Nephron progenitor cell (in vitro differentiated cells): ENCODE data around the gene TAS2R43.
"Not testable (repeated sequence)": the region's sequence is repeated elsewhere in the genome, so short reads cannot be mapped to it uniquely, and the experiment has no call there.

Source experiments
- DNase-seq: peaks from one replicate; pipeline ENCODE4 v3.0.0; 2021
- H3K27ac Mint-ChIP-seq: 2 replicates; pipeline ENCODE4 v1.8.0; 2021; ENCODE audit warnings: mild to moderate bottlenecking, moderate library complexity, mixed read lengths
- H3K27me3 Mint-ChIP-seq: 2 replicates; pipeline ENCODE4 v1.8.0; 2021; ENCODE audit warnings: mild to moderate bottlenecking, low read depth, mixed read lengths; ENCODE audit not compliant: poor library complexity
- H3K36me3 Mint-ChIP-seq: 2 replicates; pipeline ENCODE4 v1.8.0; 2021; ENCODE audit warnings: low read depth, mixed read lengths
- H3K4me1 Mint-ChIP-seq: 2 replicates; pipeline ENCODE4 v1.8.0; 2021; ENCODE audit warnings: mixed read lengths
- H3K4me3 Mint-ChIP-seq: 2 replicates; pipeline ENCODE4 v1.8.0; 2021; ENCODE audit warnings: mild to moderate bottlenecking, moderate library complexity, mixed read lengths
- H3K9me3 Mint-ChIP-seq: 2 replicates; pipeline ENCODE4 v1.8.0; 2021; ENCODE audit warnings: mild to moderate bottlenecking, moderate library complexity, mixed read lengths
- TF ChIP-seq, protein P1 (sequence below): fragments of 200-600 bp; sonication (generic); IDR thresholded peaks from 2 replicates; pipeline ENCODE4 v1.5.0; 2021; ENCODE audit warnings: antibody characterized with exemption

The TAS2R43 gene

GRCh38 chr12:11070999-11071398, 21.1 kb downstream of the TAS2R43 start:
- Mint-ChIP-seq H3K9me3 (peaks cover 2% of the 10 kb centered on the region), H3K36me3 (peaks cover 52% of the 10 kb centered on the region), H3K4me1 (peaks cover 22% of the 10 kb centered on the region), H3K27me3 (no peaks in the 10 kb centered on the region), H3K4me3 (no peak overlapping the region), H3K27ac (peak overlapping the region; percentile 87)
- DNase-seq = no peak
- TF ChIP-seq, protein P1, sequence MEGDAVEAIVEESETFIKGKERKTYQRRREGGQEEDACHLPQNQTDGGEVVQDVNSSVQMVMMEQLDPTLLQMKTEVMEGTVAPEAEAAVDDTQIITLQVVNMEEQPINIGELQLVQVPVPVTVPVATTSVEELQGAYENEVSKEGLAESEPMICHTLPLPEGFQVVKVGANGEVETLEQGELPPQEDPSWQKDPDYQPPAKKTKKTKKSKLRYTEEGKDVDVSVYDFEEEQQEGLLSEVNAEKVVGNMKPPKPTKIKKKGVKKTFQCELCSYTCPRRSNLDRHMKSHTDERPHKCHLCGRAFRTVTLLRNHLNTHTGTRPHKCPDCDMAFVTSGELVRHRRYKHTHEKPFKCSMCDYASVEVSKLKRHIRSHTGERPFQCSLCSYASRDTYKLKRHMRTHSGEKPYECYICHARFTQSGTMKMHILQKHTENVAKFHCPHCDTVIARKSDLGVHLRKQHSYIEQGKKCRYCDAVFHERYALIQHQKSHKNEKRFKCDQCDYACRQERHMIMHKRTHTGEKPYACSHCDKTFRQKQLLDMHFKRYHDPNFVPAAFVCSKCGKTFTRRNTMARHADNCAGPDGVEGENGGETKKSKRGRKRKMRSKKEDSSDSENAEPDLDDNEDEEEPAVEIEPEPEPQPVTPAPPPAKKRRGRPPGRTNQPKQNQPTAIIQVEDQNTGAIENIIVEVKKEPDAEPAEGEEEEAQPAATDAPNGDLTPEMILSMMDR = no peak

- Mint-ChIP-seq H3K27ac (no peak overlapping the region), H3K9me3 (peaks cover 11% of the 10 kb centered on the region), H3K4me3 (no peak overlapping the region), H3K4me1 (peaks cover 22% of the 10 kb centered on the region), H3K36me3 (peaks cover 63% of the 10 kb centered on the region), H3K27me3 (no peaks in the 10 kb centered on the region)
- TF ChIP-seq, protein P1 = no peak
- DNase-seq = no peak
These were observed 22.2 kb downstream of the TAS2R43 start for GRCh38 chr12:11069854-11070365.

GRCh38 chr12:11067514-11067913, 24.6 kb downstream of the TAS2R43 start:
- H3K4me3 Mint-ChIP-seq = no peak overlapping the region

GRCh38 chr12:11062194-11062593, 29.9 kb downstream of the TAS2R43 start, which contains the start of gene TAS2R46:
Gene TAS2R46 (minus strand): TSS chr12:11062294. CDS start chr12:11062294, 0 bp downstream.
- not testable (repeated sequence) for DNase-seq, H3K27me3 Mint-ChIP-seq, H3K4me3 Mint-ChIP-seq, H3K4me1 Mint-ChIP-seq
- Mint-ChIP-seq H3K27ac (peak within 1 kb of the TSS; percentile 75), H3K9me3 (peaks cover 11% of the 10 kb centered on the region), H3K36me3 (peaks cover 32% of the 10 kb centered on the region)

More at GRCh38 chr12:11067514-11067913, 24.6 kb downstream of the TAS2R43 start:
- Mint-ChIP-seq H3K9me3 (peaks cover 11% of the 10 kb centered on the region), H3K27me3 (no peaks in the 10 kb centered on the region), H3K36me3 (peaks cover 60% of the 10 kb centered on the region), H3K27ac (no peak overlapping the region), H3K4me1 (peaks cover 17% of the 10 kb centered on the region)
- TF ChIP-seq, protein P1 = no peak
- DNase-seq = no peak

DNA sequence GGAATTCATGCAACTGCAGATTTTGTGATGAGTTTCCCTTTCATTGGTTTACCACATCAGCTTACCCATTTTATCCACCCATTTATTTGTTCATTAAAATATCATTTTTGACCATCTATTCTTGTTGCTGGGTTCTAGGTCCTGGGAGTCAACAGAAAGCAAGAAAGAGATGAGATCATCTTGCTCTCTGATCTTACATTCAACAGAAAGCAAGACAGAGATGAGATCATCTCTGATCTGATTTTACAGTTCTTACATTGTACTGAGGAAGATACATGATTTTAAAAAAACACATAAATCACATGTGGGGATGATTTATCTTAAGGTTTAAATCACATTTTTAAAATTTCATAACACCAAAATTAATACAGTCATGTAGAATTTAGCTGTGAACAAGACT, 32.3 kb downstream of the TAS2R43 start:
- TF ChIP-seq, protein P1 = no peak
- H3K9me3 Mint-ChIP-seq = peaks cover 4% of the 10 kb centered on the region
- peaks cover 30% of the 10 kb centered on the region for H3K36me3 Mint-ChIP-seq

GRCh38 chr12:11059041-11059440, 33.1 kb downstream of the TAS2R43 start:
- Mint-ChIP-seq H3K9me3 (peaks cover 4% of the 10 kb centered on the region), H3K4me3 (no peak overlapping the region), H3K4me1 (no peaks in the 10 kb centered on the region), H3K27ac (no peak overlapping the region), H3K36me3 (peaks cover 27% of the 10 kb centered on the region), H3K27me3 (peaks cover 3% of the 10 kb centered on the region)
- DNase-seq = no peak
- TF ChIP-seq, protein P1 = no peak

More for the DNA sequence above, 32.3 kb downstream of the TAS2R43 start:
- no peak for DNase-seq
- Mint-ChIP-seq H3K27me3 (peaks cover 3% of the 10 kb centered on the region), H3K4me3 (no peak overlapping the region), H3K4me1 (no peaks in the 10 kb centered on the region), H3K27ac (no peak overlapping the region)
